HG02981 (cell line): ENCODE results near the gene ABCA12.
"Not testable (repeated sequence)": the region's sequence is repeated elsewhere in the genome, so short reads cannot be mapped to it uniquely, and the experiment has no call there.

Experiments
- ATAC-seq: cut with Tn5 transposase; IDR thresholded peaks from one replicate; pipeline ENCODE4 v1.9.1; 2021; ENCODE audit warnings: mild to moderate bottlenecking, moderate library complexity; ENCODE audit not compliant: unreplicated experiment

Gene ABCA12, protein sequence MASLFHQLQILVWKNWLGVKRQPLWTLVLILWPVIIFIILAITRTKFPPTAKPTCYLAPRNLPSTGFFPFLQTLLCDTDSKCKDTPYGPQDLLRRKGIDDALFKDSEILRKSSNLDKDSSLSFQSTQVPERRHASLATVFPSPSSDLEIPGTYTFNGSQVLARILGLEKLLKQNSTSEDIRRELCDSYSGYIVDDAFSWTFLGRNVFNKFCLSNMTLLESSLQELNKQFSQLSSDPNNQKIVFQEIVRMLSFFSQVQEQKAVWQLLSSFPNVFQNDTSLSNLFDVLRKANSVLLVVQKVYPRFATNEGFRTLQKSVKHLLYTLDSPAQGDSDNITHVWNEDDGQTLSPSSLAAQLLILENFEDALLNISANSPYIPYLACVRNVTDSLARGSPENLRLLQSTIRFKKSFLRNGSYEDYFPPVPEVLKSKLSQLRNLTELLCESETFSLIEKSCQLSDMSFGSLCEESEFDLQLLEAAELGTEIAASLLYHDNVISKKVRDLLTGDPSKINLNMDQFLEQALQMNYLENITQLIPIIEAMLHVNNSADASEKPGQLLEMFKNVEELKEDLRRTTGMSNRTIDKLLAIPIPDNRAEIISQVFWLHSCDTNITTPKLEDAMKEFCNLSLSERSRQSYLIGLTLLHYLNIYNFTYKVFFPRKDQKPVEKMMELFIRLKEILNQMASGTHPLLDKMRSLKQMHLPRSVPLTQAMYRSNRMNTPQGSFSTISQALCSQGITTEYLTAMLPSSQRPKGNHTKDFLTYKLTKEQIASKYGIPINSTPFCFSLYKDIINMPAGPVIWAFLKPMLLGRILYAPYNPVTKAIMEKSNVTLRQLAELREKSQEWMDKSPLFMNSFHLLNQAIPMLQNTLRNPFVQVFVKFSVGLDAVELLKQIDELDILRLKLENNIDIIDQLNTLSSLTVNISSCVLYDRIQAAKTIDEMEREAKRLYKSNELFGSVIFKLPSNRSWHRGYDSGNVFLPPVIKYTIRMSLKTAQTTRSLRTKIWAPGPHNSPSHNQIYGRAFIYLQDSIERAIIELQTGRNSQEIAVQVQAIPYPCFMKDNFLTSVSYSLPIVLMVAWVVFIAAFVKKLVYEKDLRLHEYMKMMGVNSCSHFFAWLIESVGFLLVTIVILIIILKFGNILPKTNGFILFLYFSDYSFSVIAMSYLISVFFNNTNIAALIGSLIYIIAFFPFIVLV (N-terminal part only)

GRCh38 chr2:215138479-215138878 is at the start of gene ABCA12:
ABCA12 (minus strand) TSS chr2:215138626; CDS start chr2:215138208, 418 bp downstream.
- no peak for ATAC-seq

GRCh38 chr2:215188078-215188477 is 49.7 kb upstream of the ABCA12 start:
- no peak for ATAC-seq

GRCh38 chr2:215186021-215186420 is 47.6 kb upstream of the ABCA12 start:
- ATAC-seq: no peak

- no peak for ATAC-seq
Measured at GRCh38 chr2:215178121-215178520, 39.7 kb upstream of the ABCA12 start.

DNA sequence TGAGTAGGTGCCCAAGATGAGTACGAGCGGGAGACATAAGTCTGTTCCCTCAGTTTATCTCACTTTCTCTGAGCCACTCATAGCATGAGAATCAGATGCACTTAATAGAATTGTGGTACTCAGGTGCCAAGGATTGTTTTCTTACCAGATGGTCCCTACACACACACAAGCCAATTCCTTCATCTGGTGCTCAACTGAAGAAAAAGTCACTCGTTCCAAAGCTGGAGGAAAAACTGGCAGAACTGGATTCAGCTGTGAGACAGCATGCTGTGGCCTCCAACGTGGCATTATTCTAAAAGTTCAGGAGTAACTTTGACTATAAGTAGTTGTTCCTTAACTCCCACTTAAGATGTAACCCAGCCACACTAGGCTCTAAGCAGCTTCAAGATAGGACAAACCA is 33.4 kb upstream of the ABCA12 start:
- ATAC-seq: no peak

GRCh38 chr2:215171151-215171550 is 32.7 kb upstream of the ABCA12 start:
- ATAC-seq: peak; percentile 88

DNA sequence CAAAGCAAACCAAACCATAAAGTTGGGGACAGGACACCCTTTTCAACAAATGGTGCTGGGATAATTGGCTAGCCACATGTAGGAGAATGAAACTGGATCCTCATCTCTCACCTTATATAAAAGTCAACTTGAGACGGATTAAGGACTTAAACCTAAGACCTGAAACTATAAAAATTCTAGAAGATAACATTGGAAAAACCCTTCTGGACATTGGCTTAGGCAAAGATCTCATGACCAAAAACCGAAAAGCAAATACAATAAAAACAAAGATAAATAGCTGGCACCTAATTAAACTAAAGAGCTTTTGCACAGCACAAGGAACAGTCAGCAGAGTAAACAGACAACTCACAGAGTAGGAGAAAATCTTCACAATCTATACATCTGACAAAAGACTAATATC is 28.1 kb upstream of the ABCA12 start:
- ATAC-seq: not testable (repeated sequence)

DNA sequence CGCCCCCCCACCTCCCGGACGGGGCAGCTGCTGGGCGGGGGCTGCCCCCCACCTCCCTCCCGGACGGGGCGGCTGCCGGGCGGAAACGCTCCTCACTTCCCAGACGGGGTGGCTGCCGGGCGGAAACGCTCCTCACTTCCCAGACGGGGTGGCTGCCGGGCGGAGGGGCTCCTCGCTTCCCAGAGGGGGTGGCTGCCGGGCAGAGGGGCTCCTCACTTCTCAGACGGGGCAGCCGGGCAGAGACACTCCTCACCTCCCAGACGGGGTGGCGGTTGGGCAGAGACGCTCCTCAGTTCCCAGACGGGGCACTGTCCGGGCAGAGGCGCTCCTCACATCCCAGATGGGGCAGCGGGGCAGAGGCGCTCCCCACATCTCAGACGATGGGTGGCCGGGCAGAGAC is 24.9 kb upstream of the ABCA12 start:
- ATAC-seq: not testable (repeated sequence)

DNA sequence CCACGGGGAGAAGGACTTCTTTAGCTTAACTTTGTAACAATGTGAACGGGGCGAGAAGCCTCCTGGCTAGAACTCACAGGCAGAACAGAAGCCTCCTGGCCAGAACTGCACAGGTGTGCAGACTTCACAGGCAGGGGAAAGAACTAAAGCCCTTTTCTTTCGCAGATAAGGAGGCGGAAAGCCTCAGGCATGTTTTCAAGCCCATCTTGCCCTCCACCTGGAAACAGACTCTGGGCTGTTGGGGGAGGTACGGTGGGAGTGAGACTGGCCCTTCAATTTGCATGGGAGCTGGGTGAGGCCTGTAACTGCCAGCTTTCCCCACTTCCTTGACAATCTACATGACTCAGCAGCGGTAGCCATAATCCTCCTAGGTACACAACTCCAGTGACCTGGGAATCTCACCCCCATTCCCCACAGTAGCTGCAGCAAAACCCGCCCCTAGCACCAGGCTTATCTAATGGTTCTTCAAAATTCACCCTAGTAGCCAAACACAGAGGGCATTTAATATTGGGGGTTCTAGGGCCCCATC is 22.9 kb upstream of the ABCA12 start:
- no peak for ATAC-seq

- ATAC-seq: no peak
Measured at GRCh38 chr2:215160081-215160480, 21.7 kb upstream of the ABCA12 start.

GRCh38 chr2:215156453-215156852 is 18.0 kb upstream of the ABCA12 start:
- ATAC-seq: no peak

- no peak for ATAC-seq
Measured at GRCh38 chr2:215149894-215150293, 11.5 kb upstream of the ABCA12 start.

GRCh38 chr2:215149486-215149885 is 11.1 kb upstream of the ABCA12 start:
- ATAC-seq: no peak

- no peak for ATAC-seq
Measured at GRCh38 chr2:215149060-215149459, 10.6 kb upstream of the ABCA12 start.

GRCh38 chr2:215145611-215146010 is 7.2 kb upstream of the ABCA12 start:
- no peak for ATAC-seq

GRCh38 chr2:215144106-215144875 is 5.9 kb upstream of the ABCA12 start:
- no peak for ATAC-seq

DNA sequence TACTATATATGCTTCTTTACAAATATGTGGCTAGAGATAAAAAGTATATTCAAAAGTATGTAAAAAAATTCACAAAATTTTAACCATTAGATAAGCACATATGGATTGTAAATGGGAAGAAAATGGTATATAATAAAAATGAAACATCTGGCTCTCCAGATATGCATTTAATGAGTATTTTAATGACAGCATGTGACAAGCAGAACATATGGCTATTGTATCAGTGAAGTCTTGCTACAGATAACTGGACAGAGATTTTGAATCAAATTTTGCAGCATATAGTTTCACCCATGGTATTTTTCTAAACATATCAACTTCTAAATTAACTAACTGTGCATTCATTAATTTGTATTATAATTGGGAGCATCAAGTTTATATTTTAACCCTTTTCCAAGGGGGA is 5.0 kb upstream of the ABCA12 start:
- no peak for ATAC-seq

DNA sequence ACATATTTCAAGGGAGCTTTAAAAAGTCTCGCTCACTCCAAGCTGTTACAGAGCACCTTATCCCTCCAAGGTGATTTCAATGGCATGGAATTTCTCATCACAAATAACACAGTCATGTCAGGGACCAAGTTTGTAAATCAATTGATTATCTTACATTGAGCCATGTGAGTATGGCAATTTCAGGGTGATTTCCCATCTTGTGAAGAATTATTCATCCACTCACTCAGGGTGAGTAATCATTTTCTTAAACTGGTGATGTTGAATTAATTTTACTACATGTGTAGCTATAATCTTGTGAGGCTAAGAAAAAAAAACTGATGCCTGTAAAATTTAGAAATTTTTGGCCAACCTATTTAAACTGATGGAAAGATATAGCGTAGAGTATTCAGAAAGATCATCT is 3.3 kb upstream of the ABCA12 start:
- ATAC-seq: no peak

- no peak for ATAC-seq
Measured at GRCh38 chr2:215140166-215140707, 1.8 kb upstream of the ABCA12 start.

DNA sequence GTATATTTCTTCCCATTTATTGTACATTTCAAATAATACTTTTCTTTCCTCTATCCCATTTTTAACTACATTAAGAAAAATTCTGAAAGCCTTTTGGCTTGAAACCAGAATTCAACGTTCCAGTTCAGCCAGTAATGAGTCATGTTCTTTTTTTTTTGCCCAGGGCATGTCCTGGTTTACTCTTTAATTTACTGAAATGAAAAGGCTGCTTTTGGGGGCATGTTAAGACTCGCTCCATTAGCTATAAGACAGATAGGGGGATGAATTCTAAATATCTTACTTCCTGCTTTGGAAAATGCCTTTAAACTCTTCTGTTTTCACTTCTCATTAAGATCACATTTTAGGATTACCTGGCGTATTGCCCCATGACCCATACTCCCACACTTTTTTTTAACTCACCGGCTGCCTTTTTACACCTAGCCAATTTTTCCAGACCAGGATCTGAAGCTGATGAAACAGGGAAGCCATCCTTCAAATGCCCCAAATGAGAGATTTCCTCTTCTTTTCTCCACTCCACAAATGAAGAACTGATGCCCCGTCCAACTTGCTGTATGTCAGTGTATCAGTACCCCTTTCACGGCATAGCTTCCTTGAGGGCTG is 585 bp downstream of the ABCA12 start:
- peak; percentile 35 for ATAC-seq
